GM19035 (cell line): ENCODE results near the gene TBCC.
"Not testable (repeated sequence)": the region's sequence is repeated elsewhere in the genome, so short reads cannot be mapped to it uniquely, and the experiment has no call there.

Experiments
- ATAC-seq: cut with Tn5 transposase; IDR thresholded peaks from one replicate; pipeline ENCODE4 v1.9.1; 2021; ENCODE audit not compliant: unreplicated experiment

Gene TBCC

GRCh38 chr6:42733867-42734481 lies 11.9 kb downstream of the TBCC start:
- ATAC-seq: not testable (repeated sequence)

- ATAC-seq: no peak
Measured at GRCh38 chr6:42729731-42730130, 16.2 kb downstream of the TBCC start.

GRCh38 chr6:42727627-42728026 lies 18.3 kb downstream of the TBCC start:
- ATAC-seq: no peak

GRCh38 chr6:42727087-42727611 lies 18.8 kb downstream of the TBCC start:
- no peak for ATAC-seq

- peak; percentile 85 for ATAC-seq
Measured at GRCh38 chr6:42726485-42727086, 19.3 kb downstream of the TBCC start.

- no peak for ATAC-seq
Measured at GRCh38 chr6:42726026-42726425, 19.9 kb downstream of the TBCC start.

- ATAC-seq: no peak
Measured at GRCh38 chr6:42724825-42725224, 21.1 kb downstream of the TBCC start.

- no peak for ATAC-seq
Measured at GRCh38 chr6:42722497-42722896, 23.4 kb downstream of the TBCC start, which contains the start of gene PRPH2. TSS of gene PRPH2 (minus strand) at chr6:42722597. CDS start at chr6:42722334, 263 bp downstream.

- no peak for ATAC-seq
Measured at GRCh38 chr6:42720739-42721138, 25.2 kb downstream of the TBCC start.

- no peak for ATAC-seq
Measured at GRCh38 chr6:42715871-42716270, 30.0 kb downstream of the TBCC start.

GRCh38 chr6:42714098-42714761 lies 31.7 kb downstream of the TBCC start:
- no peak for ATAC-seq

- no peak for ATAC-seq
Measured at GRCh38 chr6:42711930-42712329, 34.0 kb downstream of the TBCC start.

GRCh38 chr6:42710316-42710715 lies 35.6 kb downstream of the TBCC start:
- ATAC-seq: no peak

GRCh38 chr6:42709871-42710270 lies 36.0 kb downstream of the TBCC start:
- ATAC-seq: no peak

- no peak for ATAC-seq
Measured at GRCh38 chr6:42708096-42708495, 37.8 kb downstream of the TBCC start.

GRCh38 chr6:42707595-42707994 lies 38.3 kb downstream of the TBCC start:
- ATAC-seq: no peak

- no peak for ATAC-seq
Measured at GRCh38 chr6:42704937-42705374, 40.9 kb downstream of the TBCC start.

GRCh38 chr6:42704251-42704936 lies 41.5 kb downstream of the TBCC start:
- ATAC-seq: no peak

- not testable (repeated sequence) for ATAC-seq
Measured at GRCh38 chr6:42702786-42703185, 43.1 kb downstream of the TBCC start.

GRCh38 chr6:42702200-42702599 lies 43.7 kb downstream of the TBCC start:
- ATAC-seq: no peak

GRCh38 chr6:42698217-42698616 lies 47.7 kb downstream of the TBCC start:
- ATAC-seq: no peak
